BE2C (cell line): ENCODE measurements around the gene ACSBG1.

Source experiments
- DNase-seq: peaks from one replicate; pipeline ENCODE4 v3.0.0-alpha.2; 2020
- H3K27me3 ChIP-seq: fragments of 250-450 bp; sonication (Bioruptor Pico); 2 replicates; pipeline ENCODE4 v1.5.1; 2020; ENCODE audit warnings: mild to moderate bottlenecking
- H3K36me3 ChIP-seq: fragments of 250-450 bp; sonication (Bioruptor Pico); 2 replicates; pipeline ENCODE4 v1.5.1; 2020; ENCODE audit warnings: mild to moderate bottlenecking
- H3K4me1 ChIP-seq: fragments of 250-450 bp; sonication (Bioruptor Pico); 2 replicates; pipeline ENCODE4 v1.5.1; 2020
- H3K4me3 ChIP-seq: 2 replicates; pipeline ENCODE4 v1.5.1; 2011; ENCODE audit warnings: low read depth, low read length
- H3K9me3 ChIP-seq: fragments of 250-450 bp; sonication (Bioruptor Pico); 2 replicates; pipeline ENCODE4 v1.5.1; 2020
- CTCF ChIP-seq: IDR thresholded peaks from 2 replicates; pipeline ENCODE4 v1.5.1; 2012; ENCODE audit warnings: mild to moderate bottlenecking, low read depth, low read length

The ACSBG1 gene

GRCh38 chr15:78228356-78228996, 5.9 kb downstream of the ACSBG1 start:
- H3K4me1 ChIP-seq, result no peaks in the 10 kb centered on the region
- no peak for DNase-seq
- no peaks in the 10 kb centered on the region for H3K27me3 ChIP-seq
- H3K36me3 ChIP-seq, result no peaks in the 10 kb centered on the region
- no peaks in the 10 kb centered on the region for H3K9me3 ChIP-seq
- no peak overlapping the region for H3K4me3 ChIP-seq
- no peak for TF ChIP-seq CTCF

- H3K36me3 ChIP-seq, result no peaks in the 10 kb centered on the region
- H3K9me3 ChIP-seq, result no peaks in the 10 kb centered on the region
- no peak for DNase-seq
- H3K27me3 ChIP-seq, result no peaks in the 10 kb centered on the region
- no peaks in the 10 kb centered on the region for H3K4me1 ChIP-seq
- TF ChIP-seq CTCF, result no peak
- H3K4me3 ChIP-seq, result no peak overlapping the region
Measured at GRCh38 chr15:78225783-78226541, 8.4 kb downstream of the ACSBG1 start.

DNA sequence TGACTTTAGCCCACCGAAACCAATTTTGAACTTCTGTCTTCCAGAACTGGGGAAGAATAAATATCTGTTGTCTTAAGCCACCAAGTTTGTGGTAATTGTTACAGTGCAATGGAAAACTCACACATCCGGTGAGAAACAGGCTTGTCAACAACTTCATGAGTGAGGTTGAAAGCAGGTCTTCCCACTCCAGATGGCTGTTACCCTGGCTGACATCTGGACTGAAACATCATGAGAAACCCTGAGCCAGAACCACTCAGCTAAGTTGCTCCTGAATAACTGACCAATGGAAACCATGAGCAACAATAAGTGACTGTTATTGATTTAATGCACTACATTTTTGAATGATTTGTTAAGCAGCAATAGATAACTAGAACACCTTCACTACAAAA, 10.3 kb downstream of the ACSBG1 start:
- Histone ChIP-seq H3K27me3 (no peaks in the 10 kb centered on the region), H3K4me3 (no peak overlapping the region), H3K36me3 (no peaks in the 10 kb centered on the region), H3K9me3 (no peaks in the 10 kb centered on the region), H3K4me1 (no peaks in the 10 kb centered on the region)
- DNase-seq, result no peak
- no peak for TF ChIP-seq CTCF

- no peaks in the 10 kb centered on the region for H3K36me3 ChIP-seq
- no peaks in the 10 kb centered on the region for H3K9me3 ChIP-seq
- H3K4me3 ChIP-seq, result no peak overlapping the region
- no peak for TF ChIP-seq CTCF
- no peaks in the 10 kb centered on the region for H3K27me3 ChIP-seq
- no peak for DNase-seq
- H3K4me1 ChIP-seq, result no peaks in the 10 kb centered on the region
Measured at GRCh38 chr15:78223396-78224022, 10.9 kb downstream of the ACSBG1 start.

GRCh38 chr15:78222745-78223395, 11.5 kb downstream of the ACSBG1 start:
- Histone ChIP-seq H3K36me3 (no peaks in the 10 kb centered on the region), H3K4me1 (no peaks in the 10 kb centered on the region), H3K4me3 (no peak overlapping the region), H3K9me3 (no peaks in the 10 kb centered on the region), H3K27me3 (no peaks in the 10 kb centered on the region)
- TF ChIP-seq CTCF, result no peak
- no peak for DNase-seq
